Measurements from ENCODE around the gene CPEB2. TPM values are rescaled to one million over a fixed set of nuclear protein-coding genes. Genes with fewer than 3 reads are reported as not detected.

The CPEB2 gene
- polyA plus RNA-seq, 1 experiment, result 10.4 TPM

GRCh38 chr4:15003401-15003890, 1.2 kb downstream of the CPEB2 start:
- no peak for TF ChIP-seq CTCF (IDR thresholded peaks at IDR 0.05; ENCODE audit: low read depth, low read length)
- DNase-seq (ENCODE audit: low read depth, low spot score), result no peak
- ChIA-PET CTCF (interaction anchor here (0.6 to 1.3 kb wide), 3 partner anchors 159 to 1349 kb away, joined by 3 to 4 read pairs (median 3); no protein-coding TSS in a partner anchor), POLR2A (interaction anchor here (0.6 to 1.0 kb wide), 4 partner anchors 87 to 1100 kb away, joined by 3 to 8 read pairs (median 4); no protein-coding TSS in a partner anchor)
- Histone ChIP-seq H3K9me3 (ENCODE audit: control insufficient read depth, insufficient read depth, low read length) (no peaks in the 10 kb centered on the region; the same call in 1 of the 2 replicates), H3K27ac (ENCODE audit: low read depth, low read length) (no peak overlapping the region), H3K4me3 (ENCODE audit: low read depth, low read length) (peak overlapping the region; percentile 85), H3K27me3 (ENCODE audit: control insufficient read depth, insufficient read depth, low read length) (no peaks in the 10 kb centered on the region)

- POLR2A ChIA-PET, result interaction anchor here (0.9 kb wide), 1 partner anchor 11 kb away, joined by 3 read pairs; no protein-coding TSS in a partner anchor
- peak overlapping the region; percentile 47 for H3K27ac ChIP-seq (ENCODE audit: low read depth, low read length)
Measured at GRCh38 chr4:15003891-15004738, 1.8 kb downstream of the CPEB2 start.

GRCh38 chr4:15004739-15005301, 2.5 kb downstream of the CPEB2 start:
- POLR2A ChIA-PET, result interaction anchor here (0.8 to 0.9 kb wide), 2 partner anchors 10 to 692 kb away, joined by 3 read pairs; no protein-coding TSS in a partner anchor

More at GRCh38 chr4:15003891-15004738, 1.8 kb downstream of the CPEB2 start:
- CTCF ChIA-PET, result interaction anchor here (1.3 kb wide), 1 partner anchor 158 kb away, joined by 3 read pairs; no protein-coding TSS in a partner anchor
- H3K4me3 ChIP-seq (ENCODE audit: low read depth, low read length), result peak overlapping the region; percentile 85
- DNase-seq (ENCODE audit: low read depth, low spot score), result no peak
- H3K27me3 ChIP-seq (ENCODE audit: control insufficient read depth, insufficient read depth, low read length), result no peaks in the 10 kb centered on the region
- H3K9me3 ChIP-seq (ENCODE audit: control insufficient read depth, insufficient read depth, low read length), result no peaks in the 10 kb centered on the region; the same call in 1 of the 2 replicates
- no peak for TF ChIP-seq CTCF (IDR thresholded peaks at IDR 0.05; ENCODE audit: low read depth, low read length)

GRCh38 chr4:15005474-15006115, 3.3 kb downstream of the CPEB2 start:
- no peaks in the 10 kb centered on the region; the same call in 1 of the 2 replicates for H3K9me3 ChIP-seq (ENCODE audit: control insufficient read depth, insufficient read depth, low read length)
- peak overlapping the region; percentile 85 for H3K4me3 ChIP-seq (ENCODE audit: low read depth, low read length)
- H3K27ac ChIP-seq (ENCODE audit: low read depth, low read length), result no peak overlapping the region
- no peak for TF ChIP-seq CTCF (IDR thresholded peaks at IDR 0.05; ENCODE audit: low read depth, low read length)
- no peak for DNase-seq (ENCODE audit: low read depth, low spot score)
- ChIA-PET POLR2A (interaction anchor here (0.8 to 0.9 kb wide), 2 partner anchors 10 to 693 kb away, joined by 3 read pairs; no protein-coding TSS in a partner anchor), CTCF (interaction anchor here (0.6 to 1.0 kb wide), 3 partner anchors 154 to 1358 kb away, joined by 3 to 4 read pairs (median 3); no protein-coding TSS in a partner anchor)
- H3K27me3 ChIP-seq (ENCODE audit: control insufficient read depth, insufficient read depth, low read length), result no peaks in the 10 kb centered on the region

More at GRCh38 chr4:15004739-15005301, 2.5 kb downstream of the CPEB2 start:
- H3K4me3 ChIP-seq (ENCODE audit: low read depth, low read length), result peak overlapping the region; percentile 85
- no peaks in the 10 kb centered on the region for H3K27me3 ChIP-seq (ENCODE audit: control insufficient read depth, insufficient read depth, low read length)
- TF ChIP-seq CTCF (IDR thresholded peaks at IDR 0.05; ENCODE audit: low read depth, low read length), result no peak
- no peak overlapping the region for H3K27ac ChIP-seq (ENCODE audit: low read depth, low read length)
- no peaks in the 10 kb centered on the region; the same call in 1 of the 2 replicates for H3K9me3 ChIP-seq (ENCODE audit: control insufficient read depth, insufficient read depth, low read length)
- DNase-seq (ENCODE audit: low read depth, low spot score), result peak; percentile 3
- CTCF ChIA-PET, result no interaction called here

Measured in AG04450 (cell line).